ENCODE data around the gene SEMA5A.
A peak's percentile ranks its signal among the peaks of the same experiment; 100 is the strongest.

SEMA5A gene

GRCh38 chr5:9168791-9169556 lies 376.9 kb downstream of the SEMA5A start:
- no peak for DNase-seq
- Mint-ChIP-seq H3K9me3 (peaks cover 0 to 10% of the 10 kb centered on the region in 2 donors), H3K36me3 (no peaks in the 10 kb centered on the region), H3K4me1 (no peaks in the 10 kb centered on the region), H3K27ac (no peak overlapping the region), H3K4me3 (no peak overlapping the region), H3K27me3 (peaks cover 0 to 5% of the 10 kb centered on the region in 2 donors)
- no peak for ATAC-seq (replicated peaks)

DNA sequence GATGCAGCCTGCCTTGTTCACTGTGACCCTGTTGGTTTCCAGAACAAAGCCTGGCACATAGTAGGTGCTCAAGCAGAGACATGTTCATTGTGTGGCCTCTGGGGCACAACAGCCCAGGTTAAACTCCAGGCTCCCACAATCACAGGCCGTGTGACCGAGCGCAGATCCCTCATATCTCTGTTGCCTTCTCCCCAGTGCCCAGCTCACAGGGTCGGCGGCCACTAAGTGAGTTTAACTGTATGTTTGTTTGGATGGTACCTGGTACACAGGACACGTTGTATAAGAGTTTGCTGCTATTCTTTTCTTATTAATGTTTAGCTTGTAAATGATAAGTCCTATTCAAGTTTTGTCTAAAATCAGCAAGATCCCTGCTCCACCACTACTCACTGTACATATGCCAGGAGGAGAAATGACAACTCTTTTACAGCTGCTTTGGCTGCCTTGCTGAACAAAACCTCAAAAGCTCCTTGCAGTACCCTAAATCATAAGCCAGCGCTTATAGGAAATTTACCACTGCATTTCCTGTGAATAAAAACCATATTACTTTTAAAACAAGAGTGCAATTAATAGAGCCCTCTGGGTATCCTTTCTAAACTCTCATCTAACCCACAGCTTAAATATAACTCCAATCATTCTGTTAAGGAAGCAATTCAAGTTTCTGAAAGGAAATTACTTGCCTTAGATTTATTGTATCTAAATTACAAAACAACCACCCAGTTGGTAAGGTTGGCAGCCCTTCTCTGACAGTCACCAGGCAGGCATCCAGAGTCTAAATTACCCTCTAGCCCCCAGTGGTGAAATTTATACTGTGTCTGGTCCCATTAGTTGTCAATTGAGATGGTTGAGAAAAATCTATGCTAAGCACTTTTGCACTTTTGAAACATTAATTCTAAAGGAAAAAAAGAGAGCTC lies 379.4 kb downstream of the SEMA5A start:
- Mint-ChIP-seq H3K36me3 (no peaks in the 10 kb centered on the region), H3K4me1 (no peaks in the 10 kb centered on the region), H3K27ac (no peak overlapping the region), H3K27me3 (peaks cover 0 to 2% of the 10 kb centered on the region in 2 donors), H3K4me3 (no peak overlapping the region), H3K9me3 (peaks cover 0 to 8% of the 10 kb centered on the region in 2 donors)
- no peak for DNase-seq
- no peak for ATAC-seq (replicated peaks)

DNA sequence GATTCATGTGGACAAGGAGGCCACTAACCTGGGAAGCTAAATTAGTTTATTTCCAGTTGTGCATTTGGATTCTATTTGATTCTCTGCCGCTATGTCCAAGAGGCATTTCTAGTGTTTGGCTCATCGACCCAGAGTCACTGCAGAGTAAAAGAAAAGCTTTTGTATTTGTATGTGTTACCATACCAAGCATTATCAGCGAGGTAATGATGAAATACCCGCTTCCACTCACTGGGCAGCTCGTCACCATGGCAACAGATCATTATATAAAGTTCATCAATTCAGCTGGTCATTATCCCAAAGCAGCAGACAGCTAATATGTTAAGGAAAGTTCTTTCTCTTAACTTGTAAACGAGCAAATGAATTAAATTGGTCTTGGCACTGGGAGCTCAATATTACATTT lies 380.3 kb downstream of the SEMA5A start:
- H3K9me3 Mint-ChIP-seq: peaks cover 0 to 3% of the 10 kb centered on the region in 2 donors
- no peaks in the 10 kb centered on the region for H3K27me3 Mint-ChIP-seq
- H3K27ac Mint-ChIP-seq: no peak overlapping the region
- H3K36me3 Mint-ChIP-seq: no peaks in the 10 kb centered on the region
- ATAC-seq (replicated peaks) (no peak), DNase-seq (no peak)
- no peaks in the 10 kb centered on the region for H3K4me1 Mint-ChIP-seq
- no peak overlapping the region for H3K4me3 Mint-ChIP-seq

GRCh38 chr5:9160747-9161146 lies 385.1 kb downstream of the SEMA5A start:
- peaks cover 0 to 5% of the 10 kb centered on the region in 2 donors for H3K9me3 Mint-ChIP-seq
- ATAC-seq (replicated peaks): no peak
- no peaks in the 10 kb centered on the region for H3K36me3 Mint-ChIP-seq
- no peak overlapping the region for H3K27ac Mint-ChIP-seq
- DNase-seq: no peak
- H3K4me3 Mint-ChIP-seq: no peak overlapping the region
- no peaks in the 10 kb centered on the region for H3K4me1 Mint-ChIP-seq
- H3K27me3 Mint-ChIP-seq: no peaks in the 10 kb centered on the region

DNA sequence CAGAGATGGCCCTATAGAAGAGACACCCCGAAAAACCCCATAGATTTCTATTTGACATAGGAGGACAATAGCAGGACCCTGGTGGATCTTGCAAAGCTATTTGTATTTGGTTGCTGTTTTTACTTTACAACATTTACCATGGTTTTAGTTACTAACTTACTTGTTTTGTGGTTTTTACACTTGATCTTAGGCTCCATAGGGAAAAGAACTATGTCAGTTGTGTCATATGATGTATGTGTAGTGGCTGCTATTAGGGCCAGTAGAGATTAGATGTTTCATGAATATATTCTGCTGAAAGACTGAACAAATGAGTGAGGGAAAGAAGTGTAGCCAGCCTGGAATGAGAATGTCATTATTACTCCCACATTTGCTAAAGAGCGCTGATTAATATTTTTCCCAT lies 388.1 kb downstream of the SEMA5A start:
- no peak overlapping the region for H3K4me3 Mint-ChIP-seq
- DNase-seq (no peak), ATAC-seq (replicated peaks) (no peak)
- H3K27me3 Mint-ChIP-seq: no peaks in the 10 kb centered on the region
- H3K36me3 Mint-ChIP-seq: no peaks in the 10 kb centered on the region
- peaks cover 0 to 5% of the 10 kb centered on the region in 2 donors for H3K9me3 Mint-ChIP-seq
- no peaks in the 10 kb centered on the region for H3K4me1 Mint-ChIP-seq
- H3K27ac Mint-ChIP-seq: no peak overlapping the region

GRCh38 chr5:9157020-9157419 lies 388.9 kb downstream of the SEMA5A start:
- H3K27ac Mint-ChIP-seq: no peak overlapping the region
- peaks cover 0 to 5% of the 10 kb centered on the region in 2 donors for H3K9me3 Mint-ChIP-seq
- H3K4me1 Mint-ChIP-seq: no peaks in the 10 kb centered on the region
- no peaks in the 10 kb centered on the region for H3K36me3 Mint-ChIP-seq
- ATAC-seq (replicated peaks): no peak
- no peaks in the 10 kb centered on the region for H3K27me3 Mint-ChIP-seq
- no peak for DNase-seq
- no peak overlapping the region for H3K4me3 Mint-ChIP-seq

- Mint-ChIP-seq H3K4me3 (no peak overlapping the region), H3K27me3 (no peaks in the 10 kb centered on the region), H3K4me1 (no peaks in the 10 kb centered on the region), H3K27ac (no peak overlapping the region), H3K9me3 (peaks cover 0 to 5% of the 10 kb centered on the region in 2 donors), H3K36me3 (no peaks in the 10 kb centered on the region)
- DNase-seq: no peak
- peak; percentile 60 to 70 for ATAC-seq (replicated peaks)
Measured at GRCh38 chr5:9156282-9156681, 389.6 kb downstream of the SEMA5A start.

GRCh38 chr5:9151684-9152427 lies 394.0 kb downstream of the SEMA5A start:
- H3K36me3 Mint-ChIP-seq: no peaks in the 10 kb centered on the region
- no peak overlapping the region for H3K4me3 Mint-ChIP-seq
- no peak overlapping the region for H3K27ac Mint-ChIP-seq
- no peaks in the 10 kb centered on the region for H3K9me3 Mint-ChIP-seq
- H3K27me3 Mint-ChIP-seq: no peaks in the 10 kb centered on the region
- no peaks in the 10 kb centered on the region for H3K4me1 Mint-ChIP-seq
- no peak for DNase-seq
- ATAC-seq (replicated peaks): no peak

- Mint-ChIP-seq H3K9me3 (no peaks in the 10 kb centered on the region), H3K4me3 (no peak overlapping the region), H3K36me3 (no peaks in the 10 kb centered on the region), H3K4me1 (no peaks in the 10 kb centered on the region), H3K27me3 (no peaks in the 10 kb centered on the region), H3K27ac (no peak overlapping the region)
- ATAC-seq (replicated peaks): no peak
- DNase-seq: no peak
Measured at GRCh38 chr5:9149988-9150387, 395.9 kb downstream of the SEMA5A start.

DNA sequence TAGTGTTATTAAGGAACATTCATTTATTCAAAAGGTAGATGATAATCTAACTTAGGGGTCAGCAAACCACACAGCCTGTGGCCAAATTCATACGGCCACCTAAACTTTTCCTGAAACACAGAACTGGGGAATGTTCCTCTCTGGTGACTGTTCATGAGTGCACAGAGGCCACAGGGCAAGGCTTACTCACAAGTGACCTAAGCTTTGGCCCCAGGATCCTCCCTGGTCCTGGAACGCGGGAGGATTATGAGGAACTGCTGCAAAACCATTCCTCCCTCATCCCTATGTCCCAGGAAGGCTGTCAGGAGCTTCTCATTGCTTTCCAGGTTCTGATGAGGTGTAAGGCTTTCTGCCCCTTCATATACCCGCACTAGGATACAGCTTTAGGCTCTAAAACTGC lies 397.6 kb downstream of the SEMA5A start:
- no peak for ATAC-seq (replicated peaks)
- no peak for DNase-seq
- no peak overlapping the region for H3K27ac Mint-ChIP-seq

DNA sequence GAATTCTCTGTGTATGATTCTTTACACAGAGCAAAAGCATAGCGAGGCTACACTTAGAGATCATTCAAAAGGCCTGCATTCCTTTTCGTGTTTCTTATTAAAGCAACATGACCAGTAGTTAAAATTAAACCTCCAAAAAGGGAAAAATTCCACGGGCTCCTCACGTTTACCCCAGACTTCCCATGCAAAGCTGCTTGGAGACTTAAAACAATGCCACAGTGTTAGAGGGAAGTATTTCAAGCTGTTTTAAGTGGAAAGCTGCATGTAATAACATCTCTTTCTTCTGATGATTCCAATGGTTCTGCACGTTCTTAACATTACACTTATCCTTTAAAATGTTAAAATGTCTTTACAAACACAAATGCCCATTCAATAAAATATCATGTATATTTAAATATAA lies 405.2 kb downstream of the SEMA5A start:
- peaks cover 0 to 5% of the 10 kb centered on the region in 2 donors for H3K9me3 Mint-ChIP-seq
- DNase-seq (no peak), ATAC-seq (replicated peaks) (no peak)
- no peak overlapping the region for H3K27ac Mint-ChIP-seq
- H3K4me1 Mint-ChIP-seq: no peaks in the 10 kb centered on the region
- H3K27me3 Mint-ChIP-seq: no peaks in the 10 kb centered on the region
- no peaks in the 10 kb centered on the region for H3K36me3 Mint-ChIP-seq
- no peak overlapping the region for H3K4me3 Mint-ChIP-seq

More for the DNA sequence above, 397.6 kb downstream of the SEMA5A start:
- no peak overlapping the region for H3K4me3 Mint-ChIP-seq
- H3K27me3 Mint-ChIP-seq: no peaks in the 10 kb centered on the region
- H3K36me3 Mint-ChIP-seq: no peaks in the 10 kb centered on the region
- no peaks in the 10 kb centered on the region for H3K9me3 Mint-ChIP-seq
- no peaks in the 10 kb centered on the region for H3K4me1 Mint-ChIP-seq

GRCh38 chr5:9140202-9140601 lies 405.7 kb downstream of the SEMA5A start:
- Mint-ChIP-seq H3K4me3 (no peak overlapping the region), H3K36me3 (no peaks in the 10 kb centered on the region), H3K27me3 (no peaks in the 10 kb centered on the region), H3K9me3 (peaks cover 2 to 5% of the 10 kb centered on the region in 2 donors), H3K4me1 (no peaks in the 10 kb centered on the region), H3K27ac (no peak overlapping the region)
- ATAC-seq (replicated peaks) (no peak), DNase-seq (no peak)

DNA sequence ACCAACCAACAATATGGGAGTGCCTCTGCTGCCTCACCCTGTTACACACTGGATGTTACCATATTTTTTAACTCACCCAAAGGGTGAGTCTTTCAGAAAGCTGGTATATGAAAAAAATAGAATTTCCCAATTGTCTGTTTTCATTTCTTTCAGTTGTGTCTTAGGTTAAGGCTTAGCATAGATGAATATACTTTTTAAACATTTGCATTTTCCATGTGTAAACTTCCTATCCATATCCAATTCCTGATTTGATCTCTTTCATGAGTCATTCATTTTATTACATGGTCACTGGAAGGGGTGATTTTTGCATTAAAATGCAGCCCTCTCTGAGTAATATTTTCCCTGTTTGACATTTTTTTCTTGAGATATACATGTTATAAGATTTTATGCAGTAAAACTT lies 406.5 kb downstream of the SEMA5A start:
- Mint-ChIP-seq H3K36me3 (no peaks in the 10 kb centered on the region), H3K9me3 (peaks cover 2 to 5% of the 10 kb centered on the region in 2 donors), H3K4me3 (no peak overlapping the region), H3K4me1 (no peaks in the 10 kb centered on the region), H3K27ac (no peak overlapping the region), H3K27me3 (no peaks in the 10 kb centered on the region)
- no peak for ATAC-seq (replicated peaks)
- DNase-seq: no peak

DNA sequence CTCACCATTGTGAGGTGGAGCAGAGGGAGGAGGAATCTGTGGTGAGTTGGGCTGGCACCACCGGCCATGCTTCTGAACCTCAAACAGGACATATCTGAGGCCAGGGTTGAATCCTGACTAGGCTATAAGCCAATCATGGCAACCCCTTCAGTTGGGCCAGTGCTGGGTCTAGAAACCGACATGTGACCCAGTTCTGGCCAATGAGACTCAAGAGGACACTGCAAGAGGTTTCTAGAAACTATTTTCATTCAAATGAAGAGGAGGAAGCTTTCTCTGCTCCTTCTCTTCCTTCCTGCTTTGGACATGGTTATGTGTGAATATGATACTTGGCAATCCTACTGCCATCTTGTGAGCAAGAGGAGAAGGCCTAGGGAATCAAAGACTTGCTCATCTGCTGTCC lies 417.7 kb downstream of the SEMA5A start:
- Mint-ChIP-seq H3K4me3 (no peak overlapping the region), H3K36me3 (no peaks in the 10 kb centered on the region), H3K4me1 (no peaks in the 10 kb centered on the region), H3K9me3 (peaks cover 6 to 14% of the 10 kb centered on the region in 2 donors), H3K27me3 (peaks cover 0 to 2% of the 10 kb centered on the region in 2 donors), H3K27ac (no peak overlapping the region)
- ATAC-seq (replicated peaks) (no peak), DNase-seq (no peak)

Data from stimulated activated naive B cell treated with anti-CD40 and anti-IgM and Interleukin-4, amounts not matched to agents 10 μg/mL and 1 μg/mL and 100 μg/mL, for 72 hours (primary cell).